ENCODE data around the gene CIP2A. TPM values are rescaled to one million over a fixed set of nuclear protein-coding genes. Genes with fewer than 3 reads are reported as not detected.

CIP2A gene
- total RNA-seq, 1 experiment from 2014 or later: 26.9 TPM

- H3K4me1 Mint-ChIP-seq (ENCODE audit: low read depth, unreplicated experiment): peaks cover 23% of the 10 kb centered on the region
- H3K27me3 Mint-ChIP-seq (ENCODE audit: insufficient read depth, unreplicated experiment): no peaks in the 10 kb centered on the region
- no peaks in the 10 kb centered on the region for H3K9me3 Mint-ChIP-seq (ENCODE audit: unreplicated experiment)
- H3K27me3 ChIP-seq (replicated peaks; ENCODE audit: control insufficient read depth, insufficient read depth, low read length): no peaks in the 10 kb centered on the region
- H3K36me3 ChIP-seq (ENCODE audit: control insufficient read depth, insufficient read depth, low read length): no peaks in the 10 kb centered on the region
- ChIA-PET POLR2A (interaction anchor here (1.4 kb wide), 1 partner anchor 34 kb away, joined by 4 read pairs; the partner anchor contains the start of genes CIP2A and DZIP3), CTCF (interaction anchor here (0.9 kb wide), 1 partner anchor 20 kb away, joined by 3 read pairs; no protein-coding TSS in a partner anchor)
- no TSS peak for BruUV-seq (replicated peaks)
- no peak overlapping the region for H3K4me3 ChIP-seq (ENCODE audit: low read depth, low read length)
- DNase-seq: peak in 1 of 2 experiments; percentile 23
- intact Hi-C loops (cut with micrococcal nuclease; ENCODE audit: unreplicated experiment): loop anchor here (1.0 kb wide), 1 partner anchor 34 kb away; the partner anchor contains the start of genes CIP2A and DZIP3
- H3K36me3 Mint-ChIP-seq (ENCODE audit: insufficient read depth, unreplicated experiment): peaks cover 29% of the 10 kb centered on the region
- peak overlapping the region; percentile 65 for H3K4me3 Mint-ChIP-seq (ENCODE audit: unreplicated experiment)
- peaks cover 36% of the 10 kb centered on the region for H3K4me1 ChIP-seq
- no peaks in the 10 kb centered on the region for H3K9me3 ChIP-seq
- no peak for TF ChIP-seq CTCF (IDR thresholded peaks at IDR 0.05; ENCODE audit: insufficient read depth in 1 of 2, low read depth in 1 of 2, low read length in 1 of 2, severe bottlenecking in 1 of 2, unreplicated experiment in 1 of 2)
- H3K27ac Mint-ChIP-seq (ENCODE audit: unreplicated experiment): peak overlapping the region; percentile 83
Observed at GRCh38 chr3:108554913-108555571, 34.2 kb downstream of the CIP2A start.

GRCh38 chr3:108554229-108554628 lies 35.0 kb downstream of the CIP2A start:
- CTCF ChIA-PET: interaction anchor here (0.9 kb wide), 1 partner anchor 20 kb away, joined by 3 read pairs; no protein-coding TSS in a partner anchor
- intact Hi-C loops (cut with micrococcal nuclease; ENCODE audit: unreplicated experiment): no loop called here
- H3K36me3 Mint-ChIP-seq (ENCODE audit: insufficient read depth, unreplicated experiment): peaks cover 28% of the 10 kb centered on the region

More at GRCh38 chr3:108554229-108554628, 35.0 kb downstream of the CIP2A start:
- Mint-ChIP-seq H3K27ac (ENCODE audit: unreplicated experiment) (no peak overlapping the region), H3K9me3 (ENCODE audit: unreplicated experiment) (no peaks in the 10 kb centered on the region), H3K4me3 (ENCODE audit: unreplicated experiment) (no peak overlapping the region), H3K4me1 (ENCODE audit: low read depth, unreplicated experiment) (peaks cover 23% of the 10 kb centered on the region), H3K27me3 (ENCODE audit: insufficient read depth, unreplicated experiment) (no peaks in the 10 kb centered on the region)
- no TSS peak for BruUV-seq (replicated peaks)
- Histone ChIP-seq H3K4me1 (peaks cover 36% of the 10 kb centered on the region), H3K27me3 (replicated peaks; ENCODE audit: control insufficient read depth, insufficient read depth, low read length) (no peaks in the 10 kb centered on the region), H3K9me3 (no peaks in the 10 kb centered on the region), H3K36me3 (ENCODE audit: control insufficient read depth, insufficient read depth, low read length) (no peaks in the 10 kb centered on the region), H3K4me3 (ENCODE audit: low read depth, low read length) (no peak overlapping the region)
- POLR2A ChIA-PET: no interaction called here
- TF ChIP-seq CTCF (IDR thresholded peaks at IDR 0.05; ENCODE audit: insufficient read depth in 1 of 2, low read depth in 1 of 2, low read length in 1 of 2, severe bottlenecking in 1 of 2, unreplicated experiment in 1 of 2): no peak
- no peak for DNase-seq

All from Caco-2 (cell line).